Kidney tubule cell (primary cell): ENCODE data around the gene CCS.
A peak's percentile ranks its signal among the peaks of the same experiment; 100 is the strongest.
"Not testable (repeated sequence)": the region's sequence is repeated elsewhere in the genome, so short reads cannot be mapped to it uniquely, and the experiment has no call there.

Experiments
- DNase-seq: peaks from one replicate; pipeline ENCODE4 v3.0.0-alpha.2; 2018; ENCODE audit warnings: low spot score

Gene CCS

DNA sequence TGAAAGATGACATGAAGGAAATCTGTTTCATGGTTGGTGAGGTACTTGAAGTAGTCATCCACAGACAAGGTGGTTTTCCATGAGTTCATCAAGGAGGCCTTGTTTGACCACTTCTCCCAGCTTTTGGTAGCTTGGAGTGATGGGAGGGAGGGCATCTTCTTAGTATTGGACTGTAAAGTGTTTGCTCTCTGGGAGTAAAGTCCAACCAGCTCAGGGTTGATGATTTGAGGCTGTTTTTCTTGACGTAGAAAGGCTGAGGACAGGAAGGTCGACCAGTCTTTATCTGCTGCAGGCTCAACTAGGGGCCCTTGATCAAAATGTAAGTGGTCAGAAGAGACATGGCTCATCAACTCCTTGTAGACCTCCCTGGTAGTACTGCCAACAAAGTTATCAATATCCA, 1.8 kb upstream of the CCS start:
- no peak for DNase-seq

DNA sequence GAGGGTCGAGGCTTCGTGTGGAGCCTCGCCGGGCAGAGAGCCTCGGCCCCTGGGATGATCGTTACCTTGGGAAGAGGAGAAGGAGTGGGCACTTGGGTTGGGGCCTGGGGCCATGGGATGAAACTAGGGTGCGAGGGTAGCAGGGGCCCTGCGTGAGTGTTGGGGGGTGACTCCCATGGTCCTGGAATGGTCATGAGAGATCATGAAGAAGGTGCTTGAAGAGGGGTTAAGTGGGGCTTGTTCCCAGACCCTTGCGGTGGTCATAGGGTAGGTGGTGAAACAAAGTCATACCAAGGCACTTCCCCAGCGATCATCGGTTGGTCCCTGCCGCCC, 284 bp downstream of the CCS start:
- no peak for DNase-seq

DNA sequence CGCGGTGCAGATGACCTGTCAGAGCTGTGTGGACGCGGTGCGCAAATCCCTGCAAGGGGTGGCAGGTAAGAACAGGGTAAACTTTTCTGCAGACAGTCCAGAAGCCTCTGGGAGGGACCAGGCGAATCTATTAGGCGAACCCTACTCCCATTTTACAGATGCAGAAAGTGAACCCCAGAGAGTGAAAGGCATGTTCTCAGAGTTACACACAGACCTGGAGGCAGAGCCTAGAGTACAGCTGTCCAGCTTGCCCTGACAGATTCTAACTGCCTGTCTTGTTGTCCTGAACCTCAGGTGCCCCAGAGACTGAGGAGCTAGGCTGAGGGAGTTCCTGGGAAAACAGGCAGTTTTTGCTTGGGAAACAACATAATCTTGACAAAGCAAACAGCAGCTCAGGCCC, 665 bp downstream of the CCS start:
- no peak for DNase-seq

DNA sequence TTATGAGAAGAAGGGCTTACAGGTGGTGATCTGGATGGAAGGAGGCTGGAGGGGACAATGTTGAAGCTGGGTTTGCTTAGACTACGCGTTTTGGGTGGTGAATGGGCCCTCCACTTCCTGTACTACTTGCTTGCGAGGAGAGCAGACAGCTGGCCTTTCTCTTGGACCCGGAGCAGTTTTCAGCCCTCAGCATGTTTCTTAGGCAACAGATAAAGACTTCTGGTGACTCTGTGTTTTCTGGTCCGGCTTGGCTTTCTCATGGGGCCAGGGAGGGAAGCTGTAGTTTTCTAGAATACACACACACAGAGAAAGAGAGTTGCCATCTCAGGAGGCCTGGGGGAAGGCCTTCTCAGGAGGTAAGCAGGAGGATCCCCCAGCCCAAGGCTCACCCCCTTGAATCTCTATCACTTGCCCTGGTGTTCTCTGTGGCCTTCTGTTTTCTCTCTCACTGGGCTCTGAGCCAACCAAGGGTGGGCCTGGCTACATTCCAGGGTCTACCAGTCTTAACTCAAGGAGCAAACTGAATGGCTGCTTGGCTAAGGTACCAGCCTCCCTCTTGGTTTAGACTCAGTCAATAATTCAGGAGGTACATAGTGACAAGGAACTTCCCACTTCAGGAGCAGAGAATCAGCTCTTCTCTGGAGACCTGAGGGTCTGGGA, 2.4 kb downstream of the CCS start:
- no peak for DNase-seq

DNA sequence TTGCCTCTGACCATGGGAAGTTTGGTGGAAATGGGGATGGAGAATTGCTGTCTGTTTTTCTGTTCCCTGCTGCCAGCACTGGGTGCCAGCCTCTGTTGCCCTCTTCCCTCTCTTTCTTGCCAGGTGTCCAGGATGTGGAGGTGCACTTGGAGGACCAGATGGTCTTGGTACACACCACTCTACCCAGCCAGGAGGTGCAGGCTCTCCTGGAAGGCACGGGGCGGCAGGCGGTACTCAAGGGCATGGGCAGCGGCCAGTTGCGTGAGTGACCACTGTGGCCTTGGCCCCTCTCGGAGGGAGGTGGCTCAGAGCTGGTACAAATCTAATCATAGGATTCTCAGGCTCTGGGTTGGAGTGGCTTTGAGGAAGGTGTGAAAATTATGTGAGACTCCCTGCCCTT, 6.0 kb downstream of the CCS start:
- no peak for DNase-seq

DNA sequence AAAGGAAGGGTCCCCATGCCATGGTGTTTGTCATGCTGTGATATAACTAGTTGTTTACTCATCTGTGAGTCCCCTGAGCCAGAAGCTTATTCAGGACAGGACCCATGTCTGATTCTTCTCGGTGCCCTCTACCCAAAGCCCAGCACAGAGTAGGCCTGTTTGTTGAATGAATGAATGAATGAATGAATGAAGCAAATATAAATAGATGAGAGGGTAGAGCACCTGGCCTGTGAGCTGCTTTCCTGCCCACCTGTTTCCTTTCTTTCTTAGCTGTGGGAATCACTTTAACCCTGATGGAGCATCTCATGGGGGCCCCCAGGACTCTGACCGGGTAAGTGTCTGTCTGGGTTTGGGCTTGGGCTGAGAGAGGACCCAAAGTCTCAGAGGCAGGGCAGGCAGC, 7.2 kb downstream of the CCS start:
- no peak for DNase-seq

DNA sequence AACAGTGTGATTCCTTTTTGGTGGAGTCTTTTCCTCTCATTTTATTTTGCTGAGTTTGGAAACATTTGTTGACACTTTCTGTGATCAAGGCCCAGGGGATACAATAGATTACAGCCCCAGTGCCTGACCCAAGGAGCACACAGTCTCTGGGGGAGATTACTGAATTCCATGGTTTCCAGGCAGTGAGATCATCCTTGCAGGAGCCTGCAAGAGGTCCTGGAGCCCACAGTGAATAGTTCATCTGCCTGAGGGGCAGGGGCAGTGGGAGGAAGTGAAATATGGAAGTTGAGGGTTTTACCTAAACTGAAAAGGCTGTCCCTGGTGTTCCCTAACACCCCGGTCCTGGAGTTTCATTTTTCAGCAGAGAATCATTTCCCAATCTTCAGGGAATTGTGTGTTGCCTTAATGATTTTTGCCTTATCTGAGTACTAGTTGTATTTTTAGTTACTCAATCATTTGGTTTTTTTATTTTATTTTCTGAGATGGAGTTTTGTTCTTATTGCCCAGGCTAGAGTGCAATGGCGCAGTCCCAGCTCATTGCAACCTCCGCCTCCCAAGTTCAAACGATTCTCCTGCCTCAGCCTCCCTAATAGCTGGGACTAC, 7.7 kb downstream of the CCS start:
- DNase-seq = no peak

DNA sequence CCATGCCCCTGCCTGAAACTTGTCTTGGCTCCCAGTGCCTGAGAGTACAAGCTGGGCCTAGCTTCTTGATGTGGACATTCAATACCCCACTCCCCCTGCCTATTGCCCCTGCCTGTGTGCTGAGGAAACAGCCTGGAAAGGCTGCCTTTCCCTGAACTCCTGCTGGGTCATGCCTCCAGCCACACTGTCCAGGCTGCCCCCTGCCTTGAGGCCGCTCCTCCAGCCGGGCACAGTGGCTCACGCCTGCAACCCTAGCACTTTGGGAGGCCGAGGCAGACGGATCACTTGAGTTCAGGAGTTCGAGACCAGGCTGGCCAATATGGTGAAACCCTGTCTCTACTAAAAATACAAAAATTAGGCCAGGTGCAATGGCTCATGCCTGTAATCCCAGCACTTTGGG, 10.1 kb downstream of the CCS start:
- DNase-seq = no peak

DNA sequence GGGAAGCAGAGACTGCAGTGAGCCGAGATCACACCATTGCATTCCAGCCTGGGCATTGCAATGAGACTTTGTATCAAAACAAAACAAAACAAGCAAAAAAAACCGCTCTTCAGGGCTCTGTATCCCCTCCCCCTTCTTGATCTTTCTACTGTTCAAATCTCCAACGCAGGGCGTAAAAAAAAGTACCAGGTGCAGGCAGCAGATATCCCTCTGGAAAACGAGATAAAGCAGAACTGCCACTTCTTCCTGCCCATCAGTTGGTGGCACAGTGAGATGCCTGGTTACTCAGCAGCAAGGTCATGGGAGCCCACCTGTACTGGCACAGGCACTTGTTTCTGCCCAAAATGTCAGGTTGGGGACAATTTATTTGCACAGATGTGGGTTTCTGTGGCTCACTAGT, 11.2 kb downstream of the CCS start:
- DNase-seq = no peak

DNA sequence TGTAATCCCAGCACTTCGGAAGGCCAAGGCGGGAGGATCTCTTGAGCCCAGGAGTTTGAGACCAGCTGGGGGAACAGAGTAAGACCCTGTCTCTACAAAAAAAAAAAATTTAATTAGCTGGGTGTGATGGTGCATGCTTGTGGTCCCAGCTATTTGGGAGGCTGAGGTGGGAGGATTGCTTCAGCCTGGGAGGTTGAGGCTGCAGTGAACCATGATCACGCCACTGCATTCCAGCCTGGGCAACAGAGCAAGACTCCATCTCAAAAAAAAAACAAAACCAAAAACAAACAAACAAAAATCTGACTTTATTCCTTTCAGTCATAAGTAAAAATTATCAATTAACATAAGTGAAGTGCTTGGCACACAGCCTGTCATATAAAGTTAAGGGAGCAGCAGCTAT, 13.6 kb downstream of the CCS start:
- not testable (repeated sequence) for DNase-seq

DNA sequence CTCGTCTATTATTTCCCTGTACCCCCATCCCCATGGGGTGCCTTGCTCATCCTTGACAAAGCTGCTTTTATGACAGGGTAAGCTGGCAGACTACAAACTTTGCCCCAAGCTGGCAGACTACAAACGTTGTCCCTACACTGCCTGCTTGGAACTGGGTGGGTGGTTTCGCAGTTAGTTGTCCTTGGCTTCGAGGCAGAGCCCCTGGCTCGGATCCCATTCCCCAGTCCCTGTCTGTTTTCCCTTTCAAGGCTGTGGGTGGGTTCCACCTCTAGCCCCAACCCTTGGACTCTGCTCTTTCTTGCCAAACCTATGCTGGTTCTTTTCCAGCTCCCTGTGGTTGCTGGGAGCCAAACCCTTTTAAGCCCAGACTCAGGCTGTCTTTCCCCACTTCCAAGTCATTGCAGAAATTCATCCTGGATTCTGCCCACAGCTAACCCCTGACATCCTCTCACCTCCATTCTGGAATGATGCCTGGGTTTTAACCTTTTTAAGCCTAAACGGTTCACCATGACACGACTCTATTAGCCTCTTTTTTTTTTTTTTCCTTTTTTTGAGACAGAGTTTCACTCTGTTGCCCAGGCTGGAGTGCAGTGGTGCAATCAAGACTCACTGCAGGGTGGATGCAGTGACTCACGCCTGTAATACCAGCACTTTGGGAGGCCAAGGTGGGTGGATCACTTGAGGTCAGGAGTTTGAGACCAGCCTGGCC, 14.3 kb downstream of the CCS start:
- peak; percentile 50 for DNase-seq

DNA sequence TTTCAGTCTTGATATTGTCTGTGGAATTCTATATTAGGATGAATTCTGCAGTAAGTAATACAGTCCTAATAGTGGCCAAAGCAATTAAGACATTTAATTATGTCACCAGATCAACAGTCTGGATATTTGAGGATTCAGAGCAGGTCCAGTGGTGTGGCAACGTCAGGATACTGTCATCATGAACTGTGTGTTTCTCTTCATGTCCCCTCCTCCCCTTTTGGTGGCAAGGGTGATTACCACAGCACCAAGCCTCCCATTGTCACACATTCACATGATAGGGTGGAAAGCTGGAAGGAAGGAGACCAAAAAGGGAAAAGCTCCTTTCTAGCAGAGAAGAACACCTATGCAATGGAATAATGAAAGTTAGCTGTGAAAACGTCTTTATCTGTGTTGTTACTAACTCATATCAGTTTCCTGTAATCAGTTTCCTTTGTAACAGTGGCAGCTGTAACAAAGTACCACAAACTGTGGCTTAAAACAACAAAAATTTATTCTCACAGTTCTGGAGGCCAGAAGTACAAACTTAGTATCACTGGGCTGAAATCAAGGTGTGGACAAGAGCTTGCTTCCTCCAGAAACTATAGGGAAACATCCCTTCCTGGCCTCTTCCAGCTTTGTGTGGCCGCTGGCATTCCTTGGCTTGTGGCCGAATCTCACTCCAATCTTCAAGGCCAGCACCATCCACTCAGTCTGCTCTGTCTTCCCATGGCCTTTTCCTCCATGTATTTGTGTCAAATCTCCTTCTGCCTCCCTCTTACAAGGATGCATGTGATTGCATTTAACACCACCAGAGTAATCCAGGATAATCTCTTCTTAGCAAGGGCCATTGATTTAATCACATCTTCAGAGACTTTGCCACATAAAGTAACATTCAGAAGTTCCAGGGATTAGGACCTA, 17.0 kb downstream of the CCS start:
- DNase-seq = no peak

DNA sequence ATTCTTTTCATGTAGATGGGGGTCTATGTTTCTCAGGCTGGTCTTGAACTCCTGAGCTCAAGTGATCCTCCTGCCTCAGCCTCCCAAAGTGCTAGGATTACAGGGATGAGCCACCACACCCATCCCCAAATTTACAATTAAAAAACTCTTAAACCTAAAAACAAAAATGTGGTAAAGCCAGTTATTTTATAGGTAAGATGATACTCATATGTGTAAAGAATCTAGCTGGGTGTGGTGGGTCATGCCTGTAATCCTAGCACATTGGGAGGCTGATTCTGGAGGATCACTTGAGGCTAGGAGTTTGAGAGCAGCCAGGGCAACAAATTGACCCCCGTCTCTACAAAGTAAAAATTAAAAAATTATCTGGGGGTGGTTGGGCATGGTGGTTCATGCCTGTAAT, 19.5 kb downstream of the CCS start:
- DNase-seq = no peak

DNA sequence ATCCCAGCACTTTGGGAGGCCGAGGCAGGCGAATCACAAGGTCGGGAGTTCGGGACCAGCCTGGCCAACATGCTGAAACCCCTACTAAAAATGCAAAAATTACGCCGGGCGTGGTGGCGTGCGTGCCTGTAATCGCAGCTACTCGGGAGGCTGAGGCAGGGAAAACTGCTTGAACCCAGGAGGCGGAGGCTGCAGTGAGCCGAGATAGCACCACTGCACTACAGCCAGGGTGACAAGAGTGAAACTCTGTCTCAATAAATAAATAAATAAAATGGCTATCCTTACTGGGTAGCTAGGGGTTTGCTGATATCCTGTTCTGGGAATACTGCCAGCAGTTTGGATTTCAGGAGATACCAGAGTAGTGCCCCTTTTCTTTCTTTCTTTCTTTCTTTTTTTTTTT, 21.1 kb downstream of the CCS start:
- DNase-seq = no peak

DNA sequence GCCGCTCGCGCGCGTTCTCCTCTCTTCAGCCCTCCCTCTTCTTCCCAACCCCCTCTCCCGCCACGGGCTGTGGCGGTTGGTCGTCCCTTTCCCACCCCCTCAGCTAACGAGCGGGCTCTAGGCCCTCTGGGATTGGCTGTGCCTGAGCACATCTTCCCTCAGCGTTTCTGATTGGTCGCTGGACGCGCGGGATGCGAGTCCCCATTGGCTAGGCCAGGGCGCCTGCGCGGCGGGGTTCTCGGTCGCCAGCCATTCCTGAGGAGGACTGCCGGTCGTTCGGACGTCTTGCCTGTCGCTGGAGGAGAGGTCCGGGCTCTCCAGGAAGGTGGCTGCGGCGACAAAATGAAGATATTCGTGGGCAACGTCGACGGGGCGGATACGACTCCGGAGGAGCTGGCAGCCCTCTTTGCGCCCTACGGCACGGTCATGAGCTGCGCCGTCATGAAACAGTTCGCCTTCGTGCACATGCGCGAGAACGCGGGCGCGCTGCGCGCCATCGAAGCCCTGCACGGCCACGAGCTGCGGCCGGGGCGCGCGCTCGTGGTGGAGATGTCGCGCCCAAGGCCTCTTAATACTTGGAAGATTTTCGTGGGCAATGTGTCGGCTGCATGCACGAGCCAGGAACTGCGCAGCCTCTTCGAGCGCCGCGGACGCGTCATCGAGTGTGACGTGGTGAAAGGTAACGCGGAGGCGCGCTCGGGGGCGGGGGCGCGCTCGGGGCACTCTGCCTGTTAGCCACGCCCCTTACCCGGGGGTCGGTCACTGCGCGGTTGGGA, 23.6 kb downstream of the CCS start, which contains the start of gene RBM14:
RBM14 (plus strand) TSS at position 252 of the 776 bp plus-strand sequence; CDS start at position 343, 91 bp downstream.
- peak; percentile 99 for DNase-seq

DNA sequence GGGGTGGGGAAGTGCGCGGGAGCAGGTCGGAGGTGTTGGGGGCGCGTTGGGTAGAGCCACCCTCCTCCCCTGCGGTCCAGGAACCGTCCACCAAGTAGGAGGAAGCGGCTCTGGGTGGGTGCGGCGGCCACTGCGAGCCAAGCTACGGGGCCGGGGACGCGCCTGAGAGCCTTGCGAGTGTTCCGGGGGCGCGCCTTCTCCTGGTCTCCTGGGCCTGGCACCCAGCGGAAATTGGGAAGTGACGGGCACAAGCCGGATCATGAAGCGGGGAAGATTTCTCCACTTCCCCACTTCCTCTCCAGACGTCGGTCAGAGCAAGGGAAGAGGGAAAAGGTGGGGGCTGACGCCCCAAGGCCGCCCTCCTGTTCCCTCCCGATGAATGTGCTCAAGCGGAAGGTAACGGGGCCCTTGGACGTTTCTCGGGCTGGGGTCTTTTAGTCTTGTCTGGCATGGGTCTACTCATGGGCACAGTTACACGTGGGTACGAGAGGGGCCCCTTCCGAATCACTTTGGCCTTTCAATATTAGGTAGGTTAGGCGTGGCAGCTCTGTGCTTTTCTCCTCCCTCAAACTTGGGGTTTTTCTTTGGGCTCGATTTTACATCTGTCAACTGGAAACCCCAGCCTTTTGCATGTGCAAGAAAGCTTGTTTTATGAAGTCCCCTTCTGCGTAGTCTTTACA, 24.3 kb downstream of the CCS start:
- peak; percentile 75 for DNase-seq

DNA sequence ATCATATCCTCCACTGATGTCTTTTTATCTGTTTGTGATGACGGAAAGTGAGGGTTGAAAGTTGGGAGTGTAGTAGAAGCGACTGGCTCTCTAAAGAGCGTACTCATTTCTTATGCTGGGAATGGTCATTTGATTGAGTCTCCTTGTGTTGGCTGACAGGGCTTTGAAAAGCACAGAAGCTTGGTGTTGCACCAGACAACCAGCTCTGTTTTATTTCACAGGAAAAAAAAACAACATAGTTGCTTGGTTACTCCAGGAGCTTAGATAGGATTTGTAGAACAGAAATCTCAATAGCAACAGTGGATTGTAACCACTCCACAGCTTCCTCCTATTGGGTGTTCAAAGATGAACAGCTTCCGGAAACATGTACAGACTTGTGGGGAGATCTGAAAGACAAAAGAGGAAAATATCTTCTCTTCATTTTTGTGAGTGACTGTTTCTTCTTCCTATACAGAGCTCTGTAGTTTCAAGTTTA, 26.1 kb downstream of the CCS start:
- peak; percentile 44 for DNase-seq

DNA sequence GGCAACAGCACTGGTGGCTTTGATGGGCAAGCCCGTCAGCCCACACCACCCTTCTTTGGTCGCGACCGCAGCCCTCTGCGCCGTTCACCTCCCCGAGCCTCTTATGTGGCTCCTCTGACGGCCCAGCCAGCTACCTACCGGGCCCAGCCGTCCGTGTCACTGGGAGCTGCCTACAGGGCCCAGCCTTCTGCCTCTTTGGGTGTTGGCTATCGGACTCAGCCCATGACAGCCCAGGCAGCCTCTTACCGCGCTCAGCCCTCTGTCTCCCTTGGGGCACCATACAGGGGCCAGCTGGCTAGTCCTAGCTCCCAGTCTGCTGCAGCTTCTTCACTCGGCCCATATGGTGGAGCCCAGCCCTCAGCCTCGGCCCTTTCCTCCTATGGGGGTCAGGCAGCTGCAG, 31.5 kb downstream of the CCS start:
- DNase-seq = no peak

DNA sequence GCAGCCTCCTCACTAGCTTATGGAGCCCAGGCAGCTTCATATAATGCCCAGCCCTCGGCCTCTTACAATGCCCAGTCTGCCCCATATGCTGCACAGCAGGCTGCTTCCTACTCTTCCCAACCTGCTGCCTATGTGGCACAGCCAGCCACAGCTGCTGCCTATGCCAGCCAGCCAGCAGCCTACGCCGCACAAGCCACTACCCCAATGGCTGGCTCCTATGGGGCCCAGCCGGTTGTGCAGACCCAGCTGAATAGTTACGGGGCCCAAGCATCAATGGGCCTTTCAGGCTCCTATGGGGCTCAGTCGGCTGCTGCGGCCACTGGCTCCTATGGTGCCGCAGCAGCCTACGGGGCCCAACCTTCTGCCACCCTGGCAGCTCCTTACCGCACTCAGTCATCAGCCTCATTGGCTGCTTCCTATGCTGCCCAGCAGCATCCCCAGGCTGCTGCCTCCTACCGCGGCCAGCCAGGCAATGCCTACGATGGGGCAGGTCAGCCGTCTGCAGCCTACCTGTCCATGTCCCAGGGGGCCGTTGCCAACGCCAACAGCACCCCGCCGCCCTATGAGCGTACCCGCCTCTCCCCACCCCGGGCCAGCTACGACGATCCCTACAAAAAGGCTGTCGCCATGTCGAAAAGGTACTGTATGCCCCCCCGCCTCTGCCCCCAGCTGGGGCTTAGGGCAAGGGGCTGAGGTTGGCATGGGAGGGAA, 32.2 kb downstream of the CCS start:
- no peak for DNase-seq

DNA sequence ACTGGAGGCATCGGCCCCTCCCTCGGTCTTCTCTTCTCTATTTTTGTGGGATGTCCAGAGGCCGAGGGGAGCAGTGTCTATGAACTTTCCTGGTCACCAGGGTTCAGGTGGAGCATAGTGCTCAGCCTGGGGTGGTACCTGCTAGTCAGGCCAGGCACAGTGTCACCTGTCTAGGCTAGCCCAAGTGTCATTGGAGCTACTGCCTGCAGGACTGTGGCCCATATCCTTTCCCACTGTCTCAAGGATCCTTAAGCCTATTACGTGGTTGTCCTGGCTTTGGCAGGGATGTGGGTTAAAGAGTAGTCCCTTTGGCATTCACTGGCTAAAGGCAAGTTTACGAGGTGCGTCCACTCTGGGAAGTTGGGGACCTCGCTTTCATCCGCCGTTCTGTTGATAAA, 32.8 kb downstream of the CCS start:
- DNase-seq = no peak
